NCI-H2081 (cell line): ENCODE measurements around the gene KMT2A.
"Not testable (repeated sequence)": the region's sequence is repeated elsewhere in the genome, so short reads cannot be mapped to it uniquely, and the experiment has no call there.

ENCODE experiments used
- DNase-seq, 2 experiments: peaks; one replicate each; lab custom pipeline; 2025; lab: John Stamatoyannopoulos, UW

Gene KMT2A

DNA sequence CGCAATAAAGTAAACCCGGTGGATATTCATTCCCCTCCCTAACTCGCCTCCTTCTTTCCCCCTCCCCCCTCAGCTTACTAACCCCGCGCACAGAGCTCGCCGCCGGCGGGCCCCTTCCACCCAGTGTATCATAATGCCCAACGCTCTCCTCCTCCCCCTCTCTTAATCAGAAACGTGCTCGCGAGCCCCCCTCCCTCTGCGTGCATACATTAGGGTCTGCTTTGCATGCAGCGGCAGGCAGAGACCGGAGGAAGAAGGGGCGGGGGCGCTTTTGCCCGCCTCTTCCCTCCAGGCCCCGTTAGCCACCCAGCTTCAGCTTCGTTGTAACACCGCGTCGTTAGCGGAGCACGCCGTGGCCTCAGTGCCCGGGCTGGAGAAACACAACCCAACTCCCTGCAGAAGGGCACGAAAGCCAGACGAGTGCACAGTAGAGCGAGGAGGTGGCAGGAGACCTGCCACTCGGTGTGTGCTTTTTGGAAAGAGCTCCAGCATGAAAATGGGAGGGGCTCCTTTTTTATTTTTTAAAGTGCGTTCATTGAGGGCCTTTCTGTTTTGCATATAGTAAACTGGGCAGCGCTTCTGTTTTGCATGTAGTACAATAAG, 901 bp upstream of the KMT2A start:
- peak; percentile 93 to 96 for DNase-seq

DNA sequence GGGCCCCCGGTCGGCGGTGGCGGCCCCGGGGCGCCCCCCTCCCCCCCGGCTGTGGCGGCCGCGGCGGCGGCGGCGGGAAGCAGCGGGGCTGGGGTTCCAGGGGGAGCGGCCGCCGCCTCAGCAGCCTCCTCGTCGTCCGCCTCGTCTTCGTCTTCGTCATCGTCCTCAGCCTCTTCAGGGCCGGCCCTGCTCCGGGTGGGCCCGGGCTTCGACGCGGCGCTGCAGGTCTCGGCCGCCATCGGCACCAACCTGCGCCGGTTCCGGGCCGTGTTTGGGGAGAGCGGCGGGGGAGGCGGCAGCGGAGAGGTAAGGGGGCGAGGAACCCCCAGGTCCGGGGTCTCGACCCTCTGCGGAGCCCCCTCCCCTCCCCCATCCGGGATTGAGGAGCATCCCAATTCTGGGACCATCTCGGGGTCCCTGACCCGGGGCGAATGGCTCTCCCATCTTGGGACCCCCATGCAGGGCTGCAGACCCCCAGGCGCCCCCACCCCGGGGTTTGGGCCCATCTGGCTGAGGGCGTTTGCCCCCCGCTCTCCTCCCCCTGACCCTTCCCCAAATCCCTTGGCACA, 431 bp downstream of the KMT2A start:
- DNase-seq, result no peak

GRCh38 chr11:118437208-118438125, 1.2 kb downstream of the KMT2A start:
- peak; percentile 41 to 67 for DNase-seq

- peak; percentile 7 to 43 for DNase-seq
These were observed 2.1 kb downstream of the KMT2A start for GRCh38 chr11:118438314-118438931.

- no peak for DNase-seq
These were observed 3.4 kb downstream of the KMT2A start for GRCh38 chr11:118439646-118440045.

DNA sequence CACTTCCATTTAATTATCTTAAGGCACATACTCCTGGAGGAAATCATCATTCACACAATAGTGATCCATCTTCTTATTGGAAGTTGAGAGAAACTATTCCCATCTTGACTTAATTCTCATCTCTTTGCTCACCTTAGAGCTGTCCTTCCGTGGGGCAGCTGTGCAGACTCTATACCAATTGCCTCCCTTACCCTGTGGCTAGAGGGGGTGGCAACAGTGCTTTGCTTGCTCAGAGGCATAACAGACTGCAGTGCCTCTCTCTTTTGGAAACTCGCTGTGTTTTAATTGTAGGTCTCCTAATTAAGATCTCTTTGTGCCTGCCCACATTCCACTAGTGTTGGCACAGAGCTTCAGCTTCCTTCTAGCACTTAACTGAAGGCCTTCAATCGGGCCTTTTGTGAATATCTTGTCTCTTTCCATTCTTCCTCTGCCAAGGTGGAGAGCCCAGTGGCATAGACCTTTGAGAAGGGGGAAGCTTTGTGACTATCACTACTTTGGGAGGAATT, 5.5 kb downstream of the KMT2A start:
- DNase-seq, result no peak

DNA sequence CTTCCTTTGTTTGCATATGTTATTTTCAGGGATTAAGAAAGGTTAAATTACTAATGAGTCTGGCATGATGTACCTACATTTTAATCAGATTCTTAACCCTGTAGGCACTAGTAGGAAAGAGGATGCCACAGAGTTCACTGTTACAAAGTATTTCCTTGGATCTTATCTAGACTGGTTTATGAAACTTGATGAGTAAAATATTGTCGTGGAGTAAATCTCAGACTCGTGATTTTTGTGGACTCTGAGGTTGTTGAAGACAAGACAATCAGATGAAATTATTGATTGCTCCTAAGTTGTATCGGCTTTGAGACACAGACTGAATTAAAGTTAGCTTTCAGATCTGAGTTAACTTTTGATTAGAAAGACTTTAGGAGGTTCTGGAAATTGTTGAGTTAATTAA, 6.0 kb downstream of the KMT2A start:
- no peak for DNase-seq

GRCh38 chr11:118442908-118443589, 6.8 kb downstream of the KMT2A start:
- no peak for DNase-seq

- DNase-seq, result no peak
These were observed 7.4 kb downstream of the KMT2A start for GRCh38 chr11:118443590-118444218.

GRCh38 chr11:118447423-118447822, 11.1 kb downstream of the KMT2A start:
- no peak for DNase-seq

GRCh38 chr11:118448294-118448693, 12.0 kb downstream of the KMT2A start:
- DNase-seq, result no peak

DNA sequence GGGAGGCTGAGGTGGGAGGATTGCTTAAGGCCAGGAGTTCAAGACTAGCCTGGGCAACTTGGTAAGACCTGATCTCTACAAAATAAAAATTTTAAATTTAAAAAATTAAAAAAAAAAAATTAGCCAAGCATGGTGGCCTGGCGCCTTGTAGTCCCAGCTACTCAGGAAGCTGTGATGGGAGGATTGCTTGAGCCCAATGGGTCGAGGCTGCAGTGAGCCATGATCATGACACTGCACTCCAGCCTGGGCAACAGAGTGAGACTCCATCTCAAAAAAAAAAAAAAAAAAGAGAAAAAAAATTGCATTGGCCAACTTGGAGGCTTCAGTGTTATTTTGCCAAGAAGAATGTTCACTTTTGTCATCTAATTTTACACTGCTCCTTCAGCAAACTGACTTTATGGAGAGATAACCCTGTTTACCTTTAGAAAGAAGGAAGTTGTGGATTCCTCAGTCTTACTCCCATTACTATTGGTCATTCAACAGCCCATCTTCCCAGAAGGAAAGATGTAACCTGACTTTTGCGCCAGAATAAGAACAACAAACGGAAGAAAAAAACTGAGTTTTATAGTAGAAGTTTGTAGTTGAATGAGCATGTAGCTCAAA, 13.1 kb downstream of the KMT2A start:
- no peak for DNase-seq

- DNase-seq, result no peak
These were observed 14.2 kb downstream of the KMT2A start for GRCh38 chr11:118450451-118450850.

DNA sequence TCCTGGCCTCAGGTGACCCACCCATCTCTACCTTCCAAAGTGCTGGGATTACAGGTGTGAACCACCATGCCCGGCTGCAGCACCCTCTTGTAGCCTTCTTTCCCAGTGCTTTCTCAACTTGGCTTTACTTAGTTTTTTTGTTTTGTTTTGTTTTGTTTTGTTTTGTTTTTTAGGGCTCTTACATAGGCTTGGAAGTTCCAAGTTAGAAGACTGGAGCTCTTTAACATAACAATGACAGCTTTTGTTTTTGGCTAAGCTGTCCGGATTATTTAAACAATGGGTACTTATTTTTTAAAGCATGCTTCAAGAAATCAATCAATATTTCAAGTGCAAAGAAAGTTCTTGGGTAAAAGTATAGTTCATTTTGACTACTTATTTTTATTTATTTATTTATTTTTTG, 25.9 kb downstream of the KMT2A start:
- DNase-seq, result no peak

DNA sequence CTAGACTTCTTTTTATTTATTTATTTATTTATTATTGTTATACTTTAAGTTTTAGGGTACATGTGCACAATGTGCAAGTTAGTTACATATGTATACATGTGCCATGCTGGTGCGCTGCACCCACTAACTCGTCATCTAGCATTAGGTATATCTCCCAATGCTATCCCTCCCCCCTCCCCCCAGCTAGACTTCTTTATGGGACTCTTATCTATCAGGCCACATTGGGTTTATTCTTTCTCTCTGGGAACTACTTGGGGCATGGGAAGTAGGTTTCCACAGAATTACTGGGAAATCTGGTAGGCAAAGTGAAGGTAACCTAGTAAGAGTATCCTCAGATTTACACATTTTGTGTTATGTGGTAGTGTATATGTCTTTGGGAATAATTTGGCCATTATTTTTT, 32.7 kb downstream of the KMT2A start:
- DNase-seq, result not testable (repeated sequence)

- DNase-seq, result no peak
These were observed 34.7 kb downstream of the KMT2A start for GRCh38 chr11:118471030-118471429.

- no peak for DNase-seq
These were observed 37.2 kb downstream of the KMT2A start for GRCh38 chr11:118473537-118473936.

- DNase-seq, result no peak
These were observed 40.4 kb downstream of the KMT2A start for GRCh38 chr11:118476676-118477075.

GRCh38 chr11:118481238-118481637, 44.9 kb downstream of the KMT2A start:
- not testable (repeated sequence) for DNase-seq

- no peak for DNase-seq
These were observed 48.1 kb downstream of the KMT2A start for GRCh38 chr11:118484405-118484804.

DNA sequence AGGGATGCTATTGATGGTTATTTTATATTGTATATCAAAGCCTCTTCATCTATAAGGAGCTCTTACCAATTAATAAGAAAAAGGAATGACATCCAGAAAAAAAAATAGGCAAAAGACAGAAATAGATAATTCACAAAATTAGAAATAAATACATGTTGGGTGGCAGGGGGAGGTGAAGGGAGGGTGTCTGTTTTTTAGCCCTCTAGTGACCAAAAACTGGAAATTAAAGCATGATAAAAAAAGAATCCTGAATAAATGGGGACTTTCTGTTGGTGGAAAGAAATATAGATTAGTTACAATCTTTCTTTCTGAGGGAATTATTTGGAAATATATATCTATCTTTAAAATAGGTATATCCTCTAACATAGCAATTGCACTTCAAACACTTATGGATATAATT, 49.0 kb downstream of the KMT2A start:
- no peak for DNase-seq
